Activated CD8-positive, alpha-beta memory T cell treated with anti-CD3 and anti-CD28 coated beads, Interleukin-2, amount 50 U/mL, for 1 hour (primary cell): ENCODE measurements around the gene ZNF716.
"Not testable (repeated sequence)": the region's sequence is repeated elsewhere in the genome, so short reads cannot be mapped to it uniquely, and the experiment has no call there.

Source experiments
- DNase-seq: peaks from one replicate; pipeline ENCODE4 v3.0.0-alpha.2; 2020; ENCODE audit errors: extremely low read depth

Gene ZNF716

GRCh38 chr7:57426629-57427003 lies 23.4 kb upstream of the ZNF716 start:
- no peak for DNase-seq

- DNase-seq: no peak
Measured at GRCh38 chr7:57427146-57427545, 22.8 kb upstream of the ZNF716 start.

- DNase-seq: no peak
Measured at GRCh38 chr7:57427594-57427993, 22.4 kb upstream of the ZNF716 start.

GRCh38 chr7:57432583-57432982 lies 17.4 kb upstream of the ZNF716 start:
- DNase-seq: no peak

- no peak for DNase-seq
Measured at GRCh38 chr7:57437581-57437980, 12.4 kb upstream of the ZNF716 start.

- DNase-seq: no peak
Measured at GRCh38 chr7:57438244-57438643, 11.7 kb upstream of the ZNF716 start.

GRCh38 chr7:57443567-57443966 lies 6.4 kb upstream of the ZNF716 start:
- no peak for DNase-seq

GRCh38 chr7:57469186-57469828 lies 19.3 kb downstream of the ZNF716 start:
- DNase-seq: not testable (repeated sequence)

- not testable (repeated sequence) for DNase-seq
Measured at GRCh38 chr7:57480304-57480703, 30.3 kb downstream of the ZNF716 start.

GRCh38 chr7:57485022-57485421 lies 35.0 kb downstream of the ZNF716 start:
- not testable (repeated sequence) for DNase-seq

GRCh38 chr7:57487957-57488356 lies 38.0 kb downstream of the ZNF716 start:
- no peak for DNase-seq

- not testable (repeated sequence) for DNase-seq
Measured at GRCh38 chr7:57495111-57495510, 45.1 kb downstream of the ZNF716 start.

- no peak for DNase-seq
Measured at GRCh38 chr7:57496395-57496794, 46.4 kb downstream of the ZNF716 start.

GRCh38 chr7:57505176-57505575 lies 55.2 kb downstream of the ZNF716 start:
- no peak for DNase-seq
